Liver (tissue), 9 donors: ENCODE measurements around the gene MAMDC2. TPM values are rescaled to one million over a fixed set of nuclear protein-coding genes. Genes with fewer than 3 reads are reported as not detected.
A peak's percentile ranks its signal among the peaks of the same experiment; 100 is the strongest.

Source experiments
- DNase-seq: peaks from one replicate; pipeline ENCODE4 v3.0.0-alpha.2; 2017; ENCODE audit warnings: low spot score
- H3K27ac ChIP-seq, 2 donors: one replicate each; pipeline ENCODE4 v1.7.0; 2013; ENCODE audit warnings: inconsistent platforms in 2 of 2, low read length in 2 of 2, control low read depth in 1 of 2, low read depth in 1 of 2, mild to moderate bottlenecking in 1 of 2
- H3K27me3 ChIP-seq, 4 donors: one replicate each; pipeline versions ENCODE4 v1.6.1 to v1.7.0; 2013; ENCODE audit warnings: low read length in 3 of 4, inconsistent platforms in 1 of 4, mild to moderate bottlenecking in 1 of 4, moderate library complexity in 1 of 4; ENCODE audit not compliant: control insufficient read depth in 4 of 4, insufficient read depth in 4 of 4
- H3K36me3 ChIP-seq, 4 donors: one replicate each; pipeline versions ENCODE4 v1.6.1 to v1.7.0; 2013; ENCODE audit warnings: low read length in 3 of 4, mild to moderate bottlenecking in 3 of 4, low read depth in 1 of 4, moderate library complexity in 1 of 4; ENCODE audit not compliant: control insufficient read depth in 4 of 4, insufficient read depth in 3 of 4
- H3K4me1 ChIP-seq, 4 donors: one replicate each; pipeline versions ENCODE4 v1.6.1 to v1.7.0; 2013; ENCODE audit warnings: low read length in 3 of 4, mild to moderate bottlenecking in 3 of 4, moderate library complexity in 1 of 4; ENCODE audit not compliant: control insufficient read depth in 4 of 4, insufficient read depth in 4 of 4
- H3K4me3 ChIP-seq, 3 donors: one replicate each; pipeline versions ENCODE4 v1.6.1 to v1.7.0; 2013; ENCODE audit warnings: low read length in 3 of 3, control low read depth in 1 of 3, low read depth in 1 of 3, mild to moderate bottlenecking in 1 of 3
- H3K9ac ChIP-seq, 2 donors: one replicate each; pipeline ENCODE4 v1.7.0; 2013; ENCODE audit warnings: low read length in 2 of 2, mild to moderate bottlenecking in 2 of 2, moderate library complexity in 2 of 2, control low read depth in 1 of 2, low read depth in 1 of 2
- H3K9me3 ChIP-seq, 4 donors: one replicate each; pipeline versions ENCODE4 v1.6.1 to v1.7.0; 2013; ENCODE audit warnings: low read length in 3 of 4; ENCODE audit not compliant: control insufficient read depth in 4 of 4
- EGR1 ChIP-seq, 2 donors: IDR thresholded peaks; 2 replicates each; pipeline ENCODE4 v1.6.1; 2016 to 2018; ENCODE audit warnings: antibody characterized with exemption in 2 of 2, low read depth in 2 of 2
- FOXA1 ChIP-seq: IDR thresholded peaks from 2 replicates; pipeline ENCODE4 v1.6.1; 2016; ENCODE audit warnings: antibody characterized with exemption
- FOXA2 ChIP-seq: IDR thresholded peaks from 2 replicates; pipeline ENCODE4 v1.6.1; 2016; ENCODE audit warnings: antibody characterized with exemption
- GABPA ChIP-seq, 2 donors: IDR thresholded peaks in 1 of 2; conservative IDR thresholded peaks in 1 of 2; 2 replicates each; pipeline ENCODE4 v1.6.1; 2016; ENCODE audit warnings: antibody characterized with exemption in 2 of 2, mild to moderate bottlenecking in 1 of 2, moderate library complexity in 1 of 2
- HNF4A ChIP-seq, 2 donors: conservative IDR thresholded peaks; 2 replicates each; pipeline ENCODE4 v1.6.1; 2016; ENCODE audit warnings: antibody characterized with exemption in 2 of 2, mild to moderate bottlenecking in 2 of 2
- HNF4G ChIP-seq: IDR thresholded peaks from 2 replicates; pipeline ENCODE4 v1.6.1; 2016; ENCODE audit warnings: antibody characterized with exemption
- JUND ChIP-seq, 2 donors: IDR thresholded peaks; 2 replicates each; pipeline ENCODE4 v1.6.1; 2016; ENCODE audit warnings: antibody characterized with exemption in 2 of 2
- NR2F2 ChIP-seq: IDR thresholded peaks from 2 replicates; pipeline ENCODE4 v1.6.1; 2016; ENCODE audit warnings: antibody characterized with exemption
- RAD21 ChIP-seq, 2 donors: IDR thresholded peaks; 2 replicates each; pipeline ENCODE4 v1.6.1; 2016; ENCODE audit warnings: antibody characterized with exemption in 2 of 2, mild to moderate bottlenecking in 2 of 2
- RXRA ChIP-seq, 2 donors: IDR thresholded peaks; 2 replicates each; pipeline ENCODE4 v1.6.1; 2017 to 2018; ENCODE audit warnings: antibody characterized with exemption in 2 of 2, mild to moderate bottlenecking in 1 of 2
- SP1 ChIP-seq: IDR thresholded peaks from 2 replicates; pipeline ENCODE4 v1.6.1; 2018; ENCODE audit warnings: antibody characterized with exemption, mild to moderate bottlenecking
- TAF1 ChIP-seq: conservative IDR thresholded peaks from 2 replicates; pipeline ENCODE4 v1.6.1; 2016; ENCODE audit warnings: antibody characterized with exemption, mild to moderate bottlenecking
- YY1 ChIP-seq: IDR thresholded peaks from 2 replicates; pipeline ENCODE4 v1.6.1; 2016; ENCODE audit warnings: antibody characterized with exemption, mild to moderate bottlenecking
- WGBS: extraction: QIAGEN DNeasy Blood & Tissue Kit; methylation state at CpG from one replicate; pipeline ENCODE4 v1.1.7; 2013; 5-methylcytosine and 5-hydroxymethylcytosine counted together
- polyA plus RNA-seq, 2 donors: library from polyadenylated mRNA; stranded (reverse) in 1 of 2; unstranded in 1 of 2; fragments of 200-250 nt in 1 of 2; fragments of >200 nt in 1 of 2; fragmentation: Nextera tagmentation in 1 of 2; extraction: Ambion mirVana in 1 of 2; gene quantifications; one replicate each; pipeline versions ENCODE4 v1.2.1 to v1.2.3, GENCODE V29; 2013 to 2015
- total RNA-seq, 2 donors: library from RNA; depleted of rRNA; stranded (reverse); fragments of >200 nt; gene quantifications; one replicate each; pipeline ENCODE4 v1.2.3, GENCODE V29; 2014
- TF ChIP-seq, protein P1 (sequence below): fragments of 150-350 bp; IDR thresholded peaks from 2 replicates; pipeline ENCODE4 v1.5.1; 2017; ENCODE audit warnings: improper control_type of control experiment, low read depth, low read length; ENCODE audit not compliant: missing input control
- TF ChIP-seq, protein P2 (sequence below): IDR thresholded peaks from 2 replicates; pipeline ENCODE4 v1.6.1; 2016; ENCODE audit warnings: antibody characterized with exemption
- TF ChIP-seq, protein P3 (sequence below): IDR thresholded peaks from 2 replicates; pipeline ENCODE4 v1.6.1; 2016; ENCODE audit warnings: antibody characterized with exemption
- TF ChIP-seq, protein P4 (sequence below): IDR thresholded peaks from 2 replicates; pipeline ENCODE4 v1.6.1; 2016; ENCODE audit warnings: antibody characterized with exemption, mild to moderate bottlenecking
- donor health status: healthy.
- donor health status: healthy.
- donor health status: healthy.
- donor health status: healthy.
- donor health status: healthy.

Gene MAMDC2
- total and polyA plus RNA-seq, 4 donors: 0.28 to 4.4 (median 1.0) TPM

DNA sequence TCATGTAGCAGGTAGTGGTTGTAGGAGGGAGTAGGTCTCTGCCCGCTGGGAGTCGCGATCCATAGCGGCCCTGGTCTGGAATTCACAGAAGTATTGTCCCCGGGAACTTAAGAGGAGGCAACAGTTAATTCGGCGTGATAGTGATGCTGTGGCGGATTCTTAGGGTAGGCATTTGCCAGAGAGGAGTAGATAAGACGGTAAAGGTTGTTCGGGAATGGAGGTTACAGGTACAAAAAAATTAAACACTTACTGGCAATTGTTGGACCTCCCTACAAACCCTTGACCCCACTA lies 215.8 kb downstream of the MAMDC2 start:
- peaks cover 0 to 3% (median under 1%) of the 10 kb centered on the region in 4 donors for H3K36me3 ChIP-seq
- no peaks in the 10 kb centered on the region for H3K9me3 ChIP-seq
- H3K4me1 ChIP-seq: peaks cover 8 to 45% (median 30%) of the 10 kb centered on the region in 4 donors
- no peak for TF ChIP-seq JUND (IDR thresholded peaks at IDR 0.05)
- peak in 1 of 2 donors; percentile 12 for TF ChIP-seq EGR1 (IDR thresholded peaks at IDR 0.05; ENCODE audit: low read depth in 2 of 2)
- WGBS: under 1% methylated on average over 10 of the region's 10 CpGs
- no peaks in the 10 kb centered on the region for H3K27me3 ChIP-seq
- peak overlapping the region; percentile 74 to 75 (median 74) for H3K4me3 ChIP-seq
- no peak for DNase-seq
- H3K9ac ChIP-seq: peak overlapping the region; percentile 85 to 87
- peak overlapping the region; percentile 88 to 97 for H3K27ac ChIP-seq

DNA sequence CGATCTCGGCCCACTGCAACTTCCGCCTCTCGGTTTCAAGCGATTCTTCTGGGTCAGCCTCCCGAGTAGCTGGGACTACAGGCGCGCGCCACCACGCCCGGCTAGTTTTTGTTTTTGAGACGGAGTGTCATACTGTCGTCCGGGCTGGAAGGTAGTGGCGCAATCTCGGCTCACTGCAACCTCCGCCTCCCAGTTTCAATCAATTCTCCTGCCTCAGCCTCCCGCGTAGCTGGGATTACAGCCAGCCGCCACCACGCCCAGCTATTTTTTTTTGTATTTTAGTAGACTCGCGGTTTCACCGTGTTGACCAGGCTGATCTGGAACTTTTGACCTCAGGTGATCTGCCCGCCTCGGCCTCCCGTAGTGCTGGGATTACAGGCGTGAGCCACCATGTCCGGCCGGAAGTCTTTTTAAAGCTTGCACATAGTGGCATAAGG lies 216.4 kb downstream of the MAMDC2 start:
- Histone ChIP-seq H3K27ac (no peak overlapping the region), H3K27me3 (no peaks in the 10 kb centered on the region), H3K36me3 (peaks cover 0 to 8% (median 6%) of the 10 kb centered on the region in 4 donors), H3K4me1 (peaks cover 8 to 41% (median 30%) of the 10 kb centered on the region in 4 donors), H3K9me3 (no peaks in the 10 kb centered on the region), H3K4me3 (peak overlapping the region; percentile 74 to 75 (median 74)), H3K9ac (no peak overlapping the region)
- no peak for TF ChIP-seq FOXA2
- TF ChIP-seq YY1: no peak
- no peak for TF ChIP-seq NR2F2
- no peak for TF ChIP-seq JUND (IDR thresholded peaks at IDR 0.05)
- TF ChIP-seq RXRA (IDR thresholded peaks at IDR 0.05): no peak
- no peak for TF ChIP-seq HNF4A (conservative IDR thresholded peaks at IDR 0.05)
- no peak for TF ChIP-seq SP1
- TF ChIP-seq, protein P1, sequence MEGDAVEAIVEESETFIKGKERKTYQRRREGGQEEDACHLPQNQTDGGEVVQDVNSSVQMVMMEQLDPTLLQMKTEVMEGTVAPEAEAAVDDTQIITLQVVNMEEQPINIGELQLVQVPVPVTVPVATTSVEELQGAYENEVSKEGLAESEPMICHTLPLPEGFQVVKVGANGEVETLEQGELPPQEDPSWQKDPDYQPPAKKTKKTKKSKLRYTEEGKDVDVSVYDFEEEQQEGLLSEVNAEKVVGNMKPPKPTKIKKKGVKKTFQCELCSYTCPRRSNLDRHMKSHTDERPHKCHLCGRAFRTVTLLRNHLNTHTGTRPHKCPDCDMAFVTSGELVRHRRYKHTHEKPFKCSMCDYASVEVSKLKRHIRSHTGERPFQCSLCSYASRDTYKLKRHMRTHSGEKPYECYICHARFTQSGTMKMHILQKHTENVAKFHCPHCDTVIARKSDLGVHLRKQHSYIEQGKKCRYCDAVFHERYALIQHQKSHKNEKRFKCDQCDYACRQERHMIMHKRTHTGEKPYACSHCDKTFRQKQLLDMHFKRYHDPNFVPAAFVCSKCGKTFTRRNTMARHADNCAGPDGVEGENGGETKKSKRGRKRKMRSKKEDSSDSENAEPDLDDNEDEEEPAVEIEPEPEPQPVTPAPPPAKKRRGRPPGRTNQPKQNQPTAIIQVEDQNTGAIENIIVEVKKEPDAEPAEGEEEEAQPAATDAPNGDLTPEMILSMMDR: no peak
- TF ChIP-seq HNF4G: no peak
- TF ChIP-seq, protein P2, sequence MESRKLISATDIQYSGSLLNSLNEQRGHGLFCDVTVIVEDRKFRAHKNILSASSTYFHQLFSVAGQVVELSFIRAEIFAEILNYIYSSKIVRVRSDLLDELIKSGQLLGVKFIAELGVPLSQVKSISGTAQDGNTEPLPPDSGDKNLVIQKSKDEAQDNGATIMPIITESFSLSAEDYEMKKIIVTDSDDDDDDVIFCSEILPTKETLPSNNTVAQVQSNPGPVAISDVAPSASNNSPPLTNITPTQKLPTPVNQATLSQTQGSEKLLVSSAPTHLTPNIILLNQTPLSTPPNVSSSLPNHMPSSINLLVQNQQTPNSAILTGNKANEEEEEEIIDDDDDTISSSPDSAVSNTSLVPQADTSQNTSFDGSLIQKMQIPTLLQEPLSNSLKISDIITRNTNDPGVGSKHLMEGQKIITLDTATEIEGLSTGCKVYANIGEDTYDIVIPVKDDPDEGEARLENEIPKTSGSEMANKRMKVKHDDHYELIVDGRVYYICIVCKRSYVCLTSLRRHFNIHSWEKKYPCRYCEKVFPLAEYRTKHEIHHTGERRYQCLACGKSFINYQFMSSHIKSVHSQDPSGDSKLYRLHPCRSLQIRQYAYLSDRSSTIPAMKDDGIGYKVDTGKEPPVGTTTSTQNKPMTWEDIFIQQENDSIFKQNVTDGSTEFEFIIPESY: no peak
- TF ChIP-seq, protein P3, sequence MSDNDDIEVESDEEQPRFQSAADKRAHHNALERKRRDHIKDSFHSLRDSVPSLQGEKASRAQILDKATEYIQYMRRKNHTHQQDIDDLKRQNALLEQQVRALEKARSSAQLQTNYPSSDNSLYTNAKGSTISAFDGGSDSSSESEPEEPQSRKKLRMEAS: no peak
- no peak for TF ChIP-seq EGR1 (IDR thresholded peaks at IDR 0.05; ENCODE audit: low read depth in 2 of 2)
- no peak for TF ChIP-seq TAF1
- no peak for TF ChIP-seq FOXA1
- TF ChIP-seq RAD21 (IDR thresholded peaks at IDR 0.05): no peak
- TF ChIP-seq, protein P4, sequence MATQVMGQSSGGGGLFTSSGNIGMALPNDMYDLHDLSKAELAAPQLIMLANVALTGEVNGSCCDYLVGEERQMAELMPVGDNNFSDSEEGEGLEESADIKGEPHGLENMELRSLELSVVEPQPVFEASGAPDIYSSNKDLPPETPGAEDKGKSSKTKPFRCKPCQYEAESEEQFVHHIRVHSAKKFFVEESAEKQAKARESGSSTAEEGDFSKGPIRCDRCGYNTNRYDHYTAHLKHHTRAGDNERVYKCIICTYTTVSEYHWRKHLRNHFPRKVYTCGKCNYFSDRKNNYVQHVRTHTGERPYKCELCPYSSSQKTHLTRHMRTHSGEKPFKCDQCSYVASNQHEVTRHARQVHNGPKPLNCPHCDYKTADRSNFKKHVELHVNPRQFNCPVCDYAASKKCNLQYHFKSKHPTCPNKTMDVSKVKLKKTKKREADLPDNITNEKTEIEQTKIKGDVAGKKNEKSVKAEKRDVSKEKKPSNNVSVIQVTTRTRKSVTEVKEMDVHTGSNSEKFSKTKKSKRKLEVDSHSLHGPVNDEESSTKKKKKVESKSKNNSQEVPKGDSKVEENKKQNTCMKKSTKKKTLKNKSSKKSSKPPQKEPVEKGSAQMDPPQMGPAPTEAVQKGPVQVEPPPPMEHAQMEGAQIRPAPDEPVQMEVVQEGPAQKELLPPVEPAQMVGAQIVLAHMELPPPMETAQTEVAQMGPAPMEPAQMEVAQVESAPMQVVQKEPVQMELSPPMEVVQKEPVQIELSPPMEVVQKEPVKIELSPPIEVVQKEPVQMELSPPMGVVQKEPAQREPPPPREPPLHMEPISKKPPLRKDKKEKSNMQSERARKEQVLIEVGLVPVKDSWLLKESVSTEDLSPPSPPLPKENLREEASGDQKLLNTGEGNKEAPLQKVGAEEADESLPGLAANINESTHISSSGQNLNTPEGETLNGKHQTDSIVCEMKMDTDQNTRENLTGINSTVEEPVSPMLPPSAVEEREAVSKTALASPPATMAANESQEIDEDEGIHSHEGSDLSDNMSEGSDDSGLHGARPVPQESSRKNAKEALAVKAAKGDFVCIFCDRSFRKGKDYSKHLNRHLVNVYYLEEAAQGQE: no peak
- no peak for TF ChIP-seq GABPA (IDR thresholded peaks at IDR 0.05 in 1 of 2, conservative IDR thresholded peaks at IDR 0.05 in 1 of 2)
- WGBS: 79% methylated on average over 30 of the region's 30 CpGs
- DNase-seq: no peak
